ENCODE measurements around the gene MDH1B.
"Not testable (repeated sequence)": the region's sequence is repeated elsewhere in the genome, so short reads cannot be mapped to it uniquely, and the experiment has no call there.

Gene MDH1B

GRCh38 chr2:206766057-206766930, 1.2 kb upstream of the MDH1B start:
- DNase-seq: no peak

GRCh38 chr2:206764673-206765241, 371 bp downstream of the MDH1B start:
- no peak for DNase-seq

DNA sequence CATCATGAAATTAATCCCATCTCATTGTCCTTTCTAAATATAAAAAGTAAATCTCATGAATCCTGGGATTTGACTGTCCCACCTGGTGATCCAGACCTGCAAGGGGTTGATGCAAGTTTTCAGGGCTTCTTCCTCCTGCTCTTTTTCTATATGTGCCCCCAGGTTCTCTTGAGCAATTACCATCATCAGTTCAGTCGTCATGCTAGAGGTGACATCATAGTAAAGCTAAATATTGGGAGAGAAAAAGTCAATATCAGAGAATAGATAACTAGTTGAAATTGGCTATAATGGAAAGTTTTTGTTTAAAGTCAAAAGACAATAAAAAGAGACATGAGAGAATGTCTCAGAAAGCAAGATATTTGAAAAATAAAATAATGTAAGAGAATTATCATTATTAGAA, 8.3 kb downstream of the MDH1B start:
- no peak for DNase-seq

DNA sequence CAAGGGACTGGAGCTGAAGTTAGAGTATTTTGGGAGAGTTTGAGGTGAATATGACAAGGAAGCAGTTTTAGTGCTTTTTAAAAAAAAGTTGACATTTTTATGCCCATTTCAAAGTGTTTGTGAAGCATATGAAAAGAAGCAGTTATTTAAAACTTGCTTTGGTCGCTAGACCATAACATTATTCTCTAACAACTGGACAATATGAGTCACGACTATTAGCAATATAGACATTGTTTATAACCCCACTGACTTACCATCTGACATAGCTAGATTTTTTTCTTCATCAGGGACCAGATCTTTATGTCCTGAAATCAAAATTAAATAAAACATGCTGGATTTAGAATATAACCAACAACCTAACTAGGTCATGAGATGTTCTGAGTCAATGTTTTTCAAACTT, 24.3 kb downstream of the MDH1B start:
- no peak for DNase-seq

DNA sequence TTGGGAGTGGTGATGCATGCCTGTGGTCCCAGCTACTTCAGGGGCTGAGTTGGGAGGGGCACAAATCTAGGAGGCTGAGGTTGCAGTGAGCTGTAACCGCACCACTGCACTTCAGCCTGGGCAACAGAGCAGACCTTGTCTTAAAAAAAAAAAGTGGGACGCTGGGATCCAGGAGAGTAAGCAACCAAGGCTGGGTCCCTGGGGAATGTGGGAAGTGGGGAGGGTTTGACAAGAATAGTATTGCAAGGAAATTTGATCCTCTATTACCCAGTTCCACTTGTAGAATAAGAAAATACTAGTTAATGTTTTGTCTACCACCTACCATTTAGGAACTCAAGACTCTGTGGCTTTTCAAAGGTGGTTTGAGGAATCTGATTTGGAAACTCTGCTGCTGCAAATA, 25.9 kb downstream of the MDH1B start:
- DNase-seq: no peak

DNA sequence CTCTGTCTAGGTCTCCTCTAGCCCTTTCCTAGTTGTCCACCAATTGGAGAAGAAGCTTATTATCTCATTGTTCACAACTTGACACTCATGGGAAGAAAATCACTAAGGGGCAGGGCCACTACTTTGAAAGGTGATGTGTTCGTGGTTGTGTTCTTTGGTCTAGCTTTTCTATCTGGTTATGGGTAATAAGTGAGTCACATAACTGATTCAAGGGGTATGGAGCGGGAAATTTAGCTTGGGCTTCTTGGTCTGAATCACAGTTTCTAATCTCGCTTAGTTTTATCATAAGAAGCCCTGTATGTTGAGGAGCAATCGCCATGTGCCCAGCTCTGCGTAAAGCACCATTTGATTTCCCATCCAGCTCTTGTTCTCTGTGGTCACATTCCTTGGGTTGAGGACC, 28.2 kb downstream of the MDH1B start:
- DNase-seq: no peak

DNA sequence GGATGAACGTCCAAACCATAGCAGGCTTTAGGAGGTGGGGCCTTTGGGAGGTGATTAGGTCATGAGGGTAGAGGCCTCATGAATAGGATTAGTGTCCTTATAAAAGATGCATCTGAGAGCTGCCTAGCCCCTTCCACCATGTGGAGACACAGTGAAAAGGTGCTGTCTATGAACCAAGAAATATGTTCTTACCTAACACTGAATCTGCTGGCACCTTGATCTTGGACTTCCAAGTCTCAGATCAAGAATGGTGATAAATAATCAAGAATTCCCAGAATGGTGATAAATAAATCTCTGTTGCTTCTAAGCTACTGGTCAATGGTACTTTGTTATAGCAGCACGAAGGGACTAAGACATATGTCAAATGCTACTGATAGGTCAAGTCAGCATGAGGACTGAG, 31.8 kb downstream of the MDH1B start:
- no peak for DNase-seq

GRCh38 chr2:206728277-206729199, 36.6 kb downstream of the MDH1B start:
- DNase-seq: no peak

DNA sequence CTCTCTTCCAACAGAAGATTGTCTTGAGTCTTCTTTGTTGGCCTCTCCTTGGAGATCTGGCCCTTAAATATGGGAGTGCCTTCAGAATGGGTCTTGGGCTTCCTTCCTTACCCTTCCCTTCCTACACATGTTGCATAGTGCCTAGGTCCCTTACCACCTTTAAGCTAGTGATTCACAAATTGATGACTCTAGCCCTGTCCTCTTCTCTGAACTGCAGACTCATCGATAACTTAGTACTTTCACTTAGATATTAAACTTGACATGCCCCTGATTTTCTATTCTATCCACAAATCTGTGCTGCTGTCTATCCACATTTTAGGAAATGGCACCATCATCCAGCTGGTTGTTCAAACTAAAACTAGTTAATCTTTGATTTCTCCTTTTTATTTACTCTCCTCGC, 37.8 kb downstream of the MDH1B start:
- DNase-seq: no peak

DNA sequence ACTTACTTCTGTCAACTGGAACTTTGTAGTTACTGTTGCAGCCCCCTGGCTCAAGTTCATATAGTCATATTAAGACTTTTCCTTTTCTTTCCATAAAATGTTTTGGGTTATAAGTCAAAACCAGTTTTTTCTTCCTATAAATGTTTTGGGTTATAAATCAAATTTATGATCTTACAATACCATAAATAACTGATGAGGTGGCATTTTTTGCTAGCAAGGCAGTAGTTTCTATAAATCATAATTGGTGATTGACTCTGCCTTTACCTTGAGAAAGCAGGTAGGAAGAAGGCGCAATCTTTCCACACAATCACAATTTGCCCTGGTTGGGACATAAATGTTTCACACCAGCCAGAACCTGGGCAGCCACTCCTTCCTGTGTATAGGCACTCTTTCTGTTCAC, 41.8 kb downstream of the MDH1B start:
- DNase-seq: no peak

- no peak for DNase-seq
Observed at GRCh38 chr2:206721256-206721920, 43.7 kb downstream of the MDH1B start.

- DNase-seq: no peak
Observed at GRCh38 chr2:206718296-206718695, 46.8 kb downstream of the MDH1B start, which contains the start of gene DYTN. DYTN (minus strand) TSS chr2:206718396; CDS start chr2:206718279, 117 bp downstream.

DNA sequence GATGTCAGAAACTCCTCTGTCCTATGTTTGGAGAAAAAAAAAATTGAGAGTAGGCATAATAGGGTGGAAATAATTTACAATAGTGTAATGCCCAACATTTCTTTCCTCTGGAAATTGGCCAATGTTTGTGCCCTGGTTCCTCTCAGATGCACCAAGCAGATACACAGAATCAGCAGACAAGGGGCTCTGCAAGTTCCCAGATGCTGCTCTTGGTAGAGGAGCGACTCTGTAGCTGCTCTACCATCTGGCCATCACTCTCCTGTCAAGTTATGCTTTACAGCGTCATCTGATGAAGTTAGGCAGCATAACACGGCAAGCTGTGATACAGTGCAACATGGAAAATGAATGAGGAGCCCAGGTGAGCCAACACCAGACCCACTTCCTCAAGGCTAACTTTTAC, 48.5 kb downstream of the MDH1B start:
- DNase-seq: no peak

DNA sequence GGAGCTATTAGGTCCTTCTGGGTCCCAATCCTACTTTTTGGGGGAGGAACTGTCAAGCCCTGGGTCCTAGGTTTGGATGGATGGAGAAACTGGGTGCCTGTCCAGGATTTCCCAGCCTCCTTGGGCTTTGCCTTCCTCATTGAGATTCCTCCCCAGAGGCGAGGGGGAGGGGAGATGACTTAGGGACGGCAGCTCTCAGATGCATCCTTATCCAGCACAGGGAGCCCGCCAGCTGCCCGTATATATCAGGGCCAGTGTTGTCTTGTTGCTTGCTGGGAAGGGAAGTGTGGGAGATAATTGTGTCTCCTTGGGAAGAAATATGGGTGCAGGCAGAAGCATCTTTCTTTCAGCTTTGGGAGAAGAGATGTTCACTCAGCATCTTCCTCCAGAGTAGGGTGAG, 49.9 kb downstream of the MDH1B start:
- DNase-seq: not testable (repeated sequence)

DNA sequence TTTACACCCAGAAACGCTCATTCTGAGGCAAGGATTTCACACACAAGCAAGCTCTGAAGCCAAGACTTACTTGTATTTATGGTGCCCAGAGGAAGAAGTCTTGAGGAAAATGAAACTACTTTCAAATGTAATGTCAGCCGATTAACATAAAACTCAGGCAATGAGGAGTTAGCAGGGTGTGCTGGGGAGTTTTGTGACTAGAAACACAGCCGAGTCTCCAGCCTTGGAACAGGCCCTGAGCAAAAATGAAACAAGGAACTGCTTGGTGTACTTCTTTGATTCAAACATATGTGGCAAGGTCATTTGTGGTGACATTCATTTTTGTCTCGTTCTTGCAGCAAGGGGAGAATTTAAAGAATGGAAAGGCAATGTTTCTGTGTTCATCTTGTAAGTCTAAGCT, 51.4 kb downstream of the MDH1B start:
- DNase-seq: no peak

GRCh38 chr2:206708286-206708685, 56.8 kb downstream of the MDH1B start:
- no peak for DNase-seq

DNA sequence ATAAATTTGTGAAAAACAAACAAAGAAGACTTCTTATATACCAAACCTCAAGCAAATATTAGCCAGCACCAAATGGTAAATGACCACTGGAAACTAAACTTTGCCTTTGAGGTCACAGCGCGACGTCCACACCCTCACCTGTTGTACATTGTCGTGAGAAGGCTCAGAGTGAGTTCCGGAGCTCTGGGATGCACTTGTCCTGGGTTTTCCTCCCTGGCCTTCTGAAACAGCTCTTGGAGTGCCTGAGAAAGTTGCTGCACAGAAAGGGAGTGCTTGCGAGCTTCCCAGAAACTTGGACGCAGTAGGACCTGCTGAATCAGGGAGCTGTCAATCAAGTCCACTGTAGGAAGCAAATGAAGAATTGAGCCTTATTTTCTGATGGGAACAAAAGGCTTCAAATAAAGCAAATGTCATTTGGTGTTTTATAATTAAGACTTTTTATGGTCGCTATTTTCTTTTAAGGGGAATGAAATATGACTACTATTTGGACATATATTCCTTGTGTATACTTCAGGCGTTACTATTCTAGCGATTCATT, 57.9 kb downstream of the MDH1B start:
- no peak for DNase-seq

DNA sequence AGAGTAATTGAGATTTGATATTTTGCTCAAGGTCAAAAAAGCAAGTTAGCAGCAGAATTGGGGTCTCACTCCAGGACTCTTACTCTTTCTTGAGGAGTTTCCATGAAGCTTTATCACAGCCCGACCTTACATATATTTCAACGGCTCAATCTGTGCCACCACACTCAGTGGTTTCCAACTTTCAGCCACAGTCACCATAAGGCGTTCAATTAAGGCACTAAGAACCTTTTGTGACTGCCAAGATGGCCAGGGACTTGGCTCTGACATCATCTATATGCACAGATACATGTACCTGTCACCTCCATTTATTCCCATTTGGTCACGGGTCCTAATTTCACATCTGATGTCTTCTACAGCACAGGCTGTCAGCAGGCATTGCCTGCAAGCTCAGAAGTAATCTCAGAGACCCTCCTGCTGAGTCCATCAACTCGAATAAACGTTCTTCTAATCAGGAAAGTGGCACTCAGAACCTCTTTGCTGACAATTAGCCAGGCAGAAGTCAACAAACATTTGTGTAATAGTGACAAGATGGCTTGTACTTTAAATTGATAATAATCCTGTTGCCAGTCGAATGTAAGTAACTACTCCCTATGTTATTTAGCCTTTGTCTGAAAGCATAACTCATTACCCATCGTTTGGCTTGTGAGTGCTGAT, 63.0 kb downstream of the MDH1B start:
- DNase-seq: no peak

- no peak for DNase-seq
Observed at GRCh38 chr2:206700156-206700555, 65.0 kb downstream of the MDH1B start.

GRCh38 chr2:206698811-206699210, 66.3 kb downstream of the MDH1B start:
- DNase-seq: no peak

GRCh38 chr2:206696910-206697309, 68.2 kb downstream of the MDH1B start:
- DNase-seq: no peak
